ENCODE measurements around the gene SLC44A3. TPM values are rescaled to one million over a fixed set of nuclear protein-coding genes. Genes with fewer than 3 reads are reported as not detected.

SLC44A3 gene
- total and polyA plus RNA-seq, 8 donors: 13.0 to 52.5 (median 23.2) TPM

DNA sequence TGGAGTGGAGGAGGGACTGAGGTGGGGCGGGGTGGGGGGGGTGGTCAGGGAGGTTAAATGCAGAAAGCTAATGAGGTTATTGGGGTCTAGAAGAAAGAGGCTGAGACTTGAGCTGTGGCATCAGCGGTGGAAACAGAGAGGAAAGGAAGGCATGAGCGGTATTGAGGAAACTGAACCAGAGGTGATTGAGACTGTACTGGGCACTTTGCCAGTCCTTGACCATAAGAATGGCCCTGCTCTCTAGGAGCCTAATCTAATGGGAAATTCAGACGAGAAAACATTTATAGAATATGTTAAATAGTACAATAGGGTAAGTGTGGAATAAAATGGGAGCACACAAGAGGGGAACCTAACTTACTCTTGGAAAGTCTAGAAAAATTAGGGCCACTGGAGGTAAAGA is 23.7 kb downstream of the SLC44A3 start:
- peaks cover 0 to 37% (median 17%) of the 10 kb centered on the region in 3 donors for H3K36me3 ChIP-seq
- no peak for DNase-seq
- intact Hi-C loops (cut with DNase I): no loop called here
- no peaks in the 10 kb centered on the region for H3K27me3 ChIP-seq
- H3K4me1 ChIP-seq: no peaks in the 10 kb centered on the region
- TF ChIP-seq, protein P1, sequence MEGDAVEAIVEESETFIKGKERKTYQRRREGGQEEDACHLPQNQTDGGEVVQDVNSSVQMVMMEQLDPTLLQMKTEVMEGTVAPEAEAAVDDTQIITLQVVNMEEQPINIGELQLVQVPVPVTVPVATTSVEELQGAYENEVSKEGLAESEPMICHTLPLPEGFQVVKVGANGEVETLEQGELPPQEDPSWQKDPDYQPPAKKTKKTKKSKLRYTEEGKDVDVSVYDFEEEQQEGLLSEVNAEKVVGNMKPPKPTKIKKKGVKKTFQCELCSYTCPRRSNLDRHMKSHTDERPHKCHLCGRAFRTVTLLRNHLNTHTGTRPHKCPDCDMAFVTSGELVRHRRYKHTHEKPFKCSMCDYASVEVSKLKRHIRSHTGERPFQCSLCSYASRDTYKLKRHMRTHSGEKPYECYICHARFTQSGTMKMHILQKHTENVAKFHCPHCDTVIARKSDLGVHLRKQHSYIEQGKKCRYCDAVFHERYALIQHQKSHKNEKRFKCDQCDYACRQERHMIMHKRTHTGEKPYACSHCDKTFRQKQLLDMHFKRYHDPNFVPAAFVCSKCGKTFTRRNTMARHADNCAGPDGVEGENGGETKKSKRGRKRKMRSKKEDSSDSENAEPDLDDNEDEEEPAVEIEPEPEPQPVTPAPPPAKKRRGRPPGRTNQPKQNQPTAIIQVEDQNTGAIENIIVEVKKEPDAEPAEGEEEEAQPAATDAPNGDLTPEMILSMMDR (IDR thresholded peaks at IDR 0.05): no peak
- WGBS, 2 donors: 65 to 81% methylated on average over 4 of the region's 4 CpGs
- FAIRE-seq: no peak
- no peak for ATAC-seq
- H3K27ac ChIP-seq: no peak overlapping the region
- H3K9me3 ChIP-seq: no peaks in the 10 kb centered on the region
- H3K4me3 ChIP-seq: no peak overlapping the region

DNA sequence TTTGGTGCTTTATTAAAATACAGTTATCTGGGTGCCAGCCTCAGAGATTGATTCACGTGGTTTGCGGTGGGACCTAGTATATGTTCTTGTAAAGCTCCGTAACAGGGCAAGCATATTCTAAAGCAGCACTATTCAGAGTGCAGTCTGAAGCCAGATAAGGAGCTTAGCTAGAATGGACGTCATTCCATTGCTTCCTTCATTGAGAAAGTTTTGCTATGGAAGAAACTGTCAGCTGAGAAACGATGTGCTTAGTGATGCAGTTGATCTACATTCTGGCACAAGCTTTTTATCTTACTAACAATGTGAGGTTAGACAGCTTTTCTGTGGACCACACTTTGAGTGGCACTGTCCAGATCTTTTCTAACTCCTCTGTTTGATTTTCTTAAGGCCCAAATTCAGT is 26.2 kb downstream of the SLC44A3 start:
- intact Hi-C loops (cut with DNase I): no loop called here
- FAIRE-seq: no peak

GRCh38 chr1:94851571-94851970 is 31.4 kb downstream of the SLC44A3 start:
- no peak for DNase-seq
- H3K4me1 ChIP-seq: peaks cover 0 to 14% (median 0%) of the 10 kb centered on the region in 3 donors
- H3K27me3 ChIP-seq: no peaks in the 10 kb centered on the region
- intact Hi-C loops (cut with DNase I): loop anchor here in 1 of 3 donors (5.0 to 10.0 kb wide), 2 partner anchors 63 to 191 kb away; no protein-coding TSS in a partner anchor
- WGBS, 2 donors: 72 to 87% methylated on average over 1 of the region's 1 CpG
- TF ChIP-seq, protein P1 (IDR thresholded peaks at IDR 0.05): no peak
- peaks cover 0 to 20% (median 4%) of the 10 kb centered on the region in 3 donors for H3K36me3 ChIP-seq
- H3K9me3 ChIP-seq: no peaks in the 10 kb centered on the region
- H3K27ac ChIP-seq: no peak overlapping the region
- H3K4me3 ChIP-seq: no peak overlapping the region
- no peak for ATAC-seq
- no peak for FAIRE-seq

More for the DNA sequence above, 26.2 kb downstream of the SLC44A3 start:
- H3K4me3 ChIP-seq: no peak overlapping the region
- 55 to 82% methylated on average over 5 of the region's 5 CpGs for WGBS, 2 donors
- TF ChIP-seq, protein P1 (IDR thresholded peaks at IDR 0.05): no peak
- DNase-seq (no peak), ATAC-seq (no peak)
- no peaks in the 10 kb centered on the region for H3K27me3 ChIP-seq
- no peaks in the 10 kb centered on the region for H3K9me3 ChIP-seq
- no peaks in the 10 kb centered on the region for H3K4me1 ChIP-seq
- peaks cover 0 to 43% (median 17%) of the 10 kb centered on the region in 3 donors for H3K36me3 ChIP-seq
- no peak overlapping the region for H3K27ac ChIP-seq

DNA sequence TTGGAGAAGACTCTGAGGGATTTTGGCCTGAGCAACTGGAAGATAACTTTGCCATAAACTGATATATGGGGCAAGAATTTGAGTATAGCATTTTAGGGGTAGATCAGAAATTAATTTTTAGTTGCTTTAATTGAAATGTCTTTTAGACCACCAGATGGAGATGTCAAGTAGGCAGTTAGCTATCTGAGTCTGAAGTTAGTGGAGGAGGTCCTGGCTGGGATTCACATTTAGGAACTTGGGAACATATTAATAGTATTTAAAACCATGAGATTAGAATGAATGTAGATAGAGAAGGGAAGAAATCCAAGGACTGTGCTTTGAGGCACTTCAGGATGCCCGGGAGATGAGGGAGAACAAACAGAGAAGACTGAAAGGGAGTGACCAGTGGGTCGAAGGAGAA is 32.6 kb downstream of the SLC44A3 start:
- TF ChIP-seq, protein P1 (IDR thresholded peaks at IDR 0.05): no peak
- Histone ChIP-seq H3K36me3 (peaks cover 0 to 20% (median 0%) of the 10 kb centered on the region in 3 donors), H3K27ac (no peak overlapping the region), H3K9me3 (no peaks in the 10 kb centered on the region), H3K4me3 (no peak overlapping the region), H3K27me3 (no peaks in the 10 kb centered on the region), H3K4me1 (peaks cover 0 to 14% (median 0%) of the 10 kb centered on the region in 3 donors)
- FAIRE-seq (no peak), DNase-seq (no peak), ATAC-seq (no peak)
- intact Hi-C loops (cut with DNase I): loop anchor here in 1 of 3 donors (5.0 to 10.0 kb wide), 2 partner anchors 62 to 190 kb away; no protein-coding TSS in a partner anchor
- 43 to 45% methylated on average over 2 of the region's 2 CpGs for WGBS, 2 donors

Measured in pancreas (tissue), 10 donors.